Measurements from ENCODE around the gene POLR2H.

DNA sequence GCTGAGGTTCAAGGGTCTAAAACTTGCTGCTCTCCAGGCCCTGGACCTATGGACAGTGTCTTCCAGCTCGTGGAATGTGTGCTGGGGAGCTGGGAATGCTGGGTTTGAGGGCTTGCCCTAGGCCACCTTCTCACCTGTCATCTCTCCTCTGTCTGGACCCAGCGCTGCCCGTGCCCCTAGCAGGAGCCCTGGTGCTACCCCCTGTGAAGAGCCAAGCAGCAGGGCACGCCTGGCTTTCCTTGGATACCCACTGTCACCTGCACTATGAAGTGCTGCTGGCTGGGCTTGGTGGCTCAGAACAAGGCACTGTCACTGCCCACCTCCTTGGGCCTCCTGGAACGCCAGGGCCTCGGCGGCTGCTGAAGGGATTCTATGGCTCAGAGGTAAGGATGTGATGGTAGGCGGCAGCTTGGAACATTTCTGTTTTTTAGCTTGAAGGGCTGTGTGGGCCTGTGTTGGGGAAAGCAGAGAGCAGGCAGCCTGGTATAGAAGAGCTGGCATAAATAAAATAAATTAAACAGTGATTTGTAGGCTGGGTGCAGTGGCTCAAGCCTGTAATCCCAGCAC lies 23.4 kb downstream of the POLR2H start:
- no peak for TF ChIP-seq POLR2A (IDR thresholded peaks at IDR 0.05)
- TF ChIP-seq, protein P1, sequence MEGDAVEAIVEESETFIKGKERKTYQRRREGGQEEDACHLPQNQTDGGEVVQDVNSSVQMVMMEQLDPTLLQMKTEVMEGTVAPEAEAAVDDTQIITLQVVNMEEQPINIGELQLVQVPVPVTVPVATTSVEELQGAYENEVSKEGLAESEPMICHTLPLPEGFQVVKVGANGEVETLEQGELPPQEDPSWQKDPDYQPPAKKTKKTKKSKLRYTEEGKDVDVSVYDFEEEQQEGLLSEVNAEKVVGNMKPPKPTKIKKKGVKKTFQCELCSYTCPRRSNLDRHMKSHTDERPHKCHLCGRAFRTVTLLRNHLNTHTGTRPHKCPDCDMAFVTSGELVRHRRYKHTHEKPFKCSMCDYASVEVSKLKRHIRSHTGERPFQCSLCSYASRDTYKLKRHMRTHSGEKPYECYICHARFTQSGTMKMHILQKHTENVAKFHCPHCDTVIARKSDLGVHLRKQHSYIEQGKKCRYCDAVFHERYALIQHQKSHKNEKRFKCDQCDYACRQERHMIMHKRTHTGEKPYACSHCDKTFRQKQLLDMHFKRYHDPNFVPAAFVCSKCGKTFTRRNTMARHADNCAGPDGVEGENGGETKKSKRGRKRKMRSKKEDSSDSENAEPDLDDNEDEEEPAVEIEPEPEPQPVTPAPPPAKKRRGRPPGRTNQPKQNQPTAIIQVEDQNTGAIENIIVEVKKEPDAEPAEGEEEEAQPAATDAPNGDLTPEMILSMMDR (IDR thresholded peaks at IDR 0.05): no peak
